Stimulated activated CD8-positive, alpha-beta memory T cell treated with anti-CD3 and anti-CD28 coated beads, Interleukin-12 subunit alpha, Interleukin-12 subunit beta, amount 100 ng/mL, for 24 hours (primary cell): ENCODE results near the gene JADE3.
"Not testable (repeated sequence)": the region's sequence is repeated elsewhere in the genome, so short reads cannot be mapped to it uniquely, and the experiment has no call there.

Experiments
- DNase-seq: peaks from one replicate; pipeline ENCODE4 v3.0.0-alpha.2; 2020; ENCODE audit errors: extremely low read depth

The JADE3 gene

GRCh38 chrX:46935295-46935694 is 23.1 kb downstream of the JADE3 start:
- no peak for DNase-seq

- no peak for DNase-seq
Measured at GRCh38 chrX:46938589-46938988, 26.4 kb downstream of the JADE3 start.

- DNase-seq: no peak
Measured at GRCh38 chrX:46941341-46941740, 29.1 kb downstream of the JADE3 start.

- DNase-seq: no peak
Measured at GRCh38 chrX:46953137-46953527, 40.9 kb downstream of the JADE3 start.

- no peak for DNase-seq
Measured at GRCh38 chrX:46953597-46953996, 41.4 kb downstream of the JADE3 start.

- DNase-seq: no peak
Measured at GRCh38 chrX:46954716-46955115, 42.5 kb downstream of the JADE3 start.

- DNase-seq: not testable (repeated sequence)
Measured at GRCh38 chrX:46956589-46956988, 44.4 kb downstream of the JADE3 start.

GRCh38 chrX:46957297-46957696 is 45.1 kb downstream of the JADE3 start:
- no peak for DNase-seq

GRCh38 chrX:46959101-46959500 is 46.9 kb downstream of the JADE3 start:
- no peak for DNase-seq

- no peak for DNase-seq
Measured at GRCh38 chrX:46959985-46960700, 47.9 kb downstream of the JADE3 start.

GRCh38 chrX:46961097-46961496 is 48.9 kb downstream of the JADE3 start:
- DNase-seq: no peak

GRCh38 chrX:46961574-46962283 is 49.5 kb downstream of the JADE3 start:
- DNase-seq: no peak

GRCh38 chrX:46965125-46965758 is 53.0 kb downstream of the JADE3 start:
- no peak for DNase-seq

- DNase-seq: no peak
Measured at GRCh38 chrX:46967547-46967946, 55.3 kb downstream of the JADE3 start.

GRCh38 chrX:46977046-46977445 is 64.8 kb downstream of the JADE3 start:
- not testable (repeated sequence) for DNase-seq

- peak; percentile 15 for DNase-seq
Measured at GRCh38 chrX:46978341-46979291, 66.4 kb downstream of the JADE3 start.

- no peak for DNase-seq
Measured at GRCh38 chrX:46984705-46985104, 72.5 kb downstream of the JADE3 start.

GRCh38 chrX:46989548-46989947 is 77.3 kb downstream of the JADE3 start:
- DNase-seq: no peak

GRCh38 chrX:46991664-46992063 is 79.4 kb downstream of the JADE3 start:
- DNase-seq: no peak

GRCh38 chrX:46992070-46992469 is 79.8 kb downstream of the JADE3 start:
- no peak for DNase-seq

GRCh38 chrX:46994096-46994495 is 81.9 kb downstream of the JADE3 start:
- DNase-seq: no peak

- DNase-seq: no peak
Measured at GRCh38 chrX:47012131-47012530, 99.9 kb downstream of the JADE3 start.
